H4 (cell line): ENCODE results near the gene PDE10A. TPM values are rescaled to one million over a fixed set of nuclear protein-coding genes. Genes with fewer than 3 reads are reported as not detected.
A peak's percentile ranks its signal among the peaks of the same experiment; 100 is the strongest.
"Not testable (repeated sequence)": the region's sequence is repeated elsewhere in the genome, so short reads cannot be mapped to it uniquely, and the experiment has no call there.

ENCODE experiments used
- DNase-seq: peaks from one replicate; pipeline ENCODE4 v3.0.0-alpha.2; 2015; ENCODE audit warnings: low spot score
- total RNA-seq: library from RNA; depleted of rRNA; stranded (reverse); fragments of >200 nt; shearing (Covaris generic); gene quantifications from 2 replicates; pipeline ENCODE4 v1.2.3, GENCODE V29; 2014

The PDE10A gene
- total RNA-seq, 1 experiment from 2014 or later = 2.1 TPM

- no peak for DNase-seq
Observed at GRCh38 chr6:165552248-165552736, 110.7 kb downstream of the PDE10A start.

- no peak for DNase-seq
Observed at GRCh38 chr6:165551828-165552227, 111.2 kb downstream of the PDE10A start.

GRCh38 chr6:165548450-165548849 lies 114.6 kb downstream of the PDE10A start:
- DNase-seq = no peak

GRCh38 chr6:165545806-165546205 lies 117.2 kb downstream of the PDE10A start:
- no peak for DNase-seq

- DNase-seq = no peak
Observed at GRCh38 chr6:165543781-165544180, 119.3 kb downstream of the PDE10A start.

GRCh38 chr6:165536911-165537310 lies 126.1 kb downstream of the PDE10A start:
- no peak for DNase-seq

- DNase-seq = no peak
Observed at GRCh38 chr6:165519316-165519715, 143.7 kb downstream of the PDE10A start.

GRCh38 chr6:165515963-165516624 lies 146.9 kb downstream of the PDE10A start:
- DNase-seq = peak; percentile 10

- no peak for DNase-seq
Observed at GRCh38 chr6:165514621-165515020, 148.4 kb downstream of the PDE10A start.

GRCh38 chr6:165511807-165512206 lies 151.2 kb downstream of the PDE10A start:
- DNase-seq = no peak

GRCh38 chr6:165508321-165508869 lies 154.6 kb downstream of the PDE10A start:
- DNase-seq = no peak

- no peak for DNase-seq
Observed at GRCh38 chr6:165506657-165507056, 156.4 kb downstream of the PDE10A start.

- DNase-seq = not testable (repeated sequence)
Observed at GRCh38 chr6:165500214-165500907, 162.7 kb downstream of the PDE10A start.

GRCh38 chr6:165497472-165497871 lies 165.6 kb downstream of the PDE10A start:
- DNase-seq = no peak

GRCh38 chr6:165488624-165489295 lies 174.3 kb downstream of the PDE10A start:
- no peak for DNase-seq

GRCh38 chr6:165487950-165488349 lies 175.1 kb downstream of the PDE10A start:
- no peak for DNase-seq

- DNase-seq = no peak
Observed at GRCh38 chr6:165487347-165487746, 175.7 kb downstream of the PDE10A start.

GRCh38 chr6:165486183-165487137 lies 176.6 kb downstream of the PDE10A start:
- no peak for DNase-seq

GRCh38 chr6:165484178-165484889 lies 178.7 kb downstream of the PDE10A start:
- no peak for DNase-seq

GRCh38 chr6:165481921-165482320 lies 181.1 kb downstream of the PDE10A start:
- no peak for DNase-seq

- DNase-seq = no peak
Observed at GRCh38 chr6:165480916-165481315, 182.1 kb downstream of the PDE10A start.
